GM12872 (cell line): ENCODE data around the gene PJVK.

Experiments
- CTCF ChIP-seq: IDR thresholded peaks from 3 replicates; pipeline ENCODE4 v1.5.1; 2011; ENCODE audit warnings: low read depth, mild to moderate bottlenecking, low read length, moderate library complexity; ENCODE audit not compliant: insufficient read depth

Gene PJVK

DNA sequence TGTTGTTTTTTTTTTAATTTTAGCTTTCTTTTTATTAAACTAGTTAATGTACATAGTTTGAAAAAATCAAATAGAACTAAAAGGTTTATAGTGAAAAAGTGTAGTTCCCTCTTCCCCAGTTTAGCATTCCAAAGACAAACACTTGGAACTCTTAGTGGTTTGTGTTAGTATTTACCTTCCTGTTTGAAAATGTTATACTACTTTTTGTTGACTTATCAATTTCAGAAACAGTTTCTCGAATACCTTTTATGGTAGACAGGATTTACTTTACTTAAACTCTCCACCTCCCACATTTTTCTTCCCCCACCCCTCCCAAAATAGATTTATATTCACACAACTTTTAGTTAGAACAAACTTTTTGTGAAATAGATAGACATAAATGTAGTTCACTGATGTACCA lies 55.8 kb downstream of the PJVK start:
- TF ChIP-seq CTCF, result no peak

GRCh38 chr2:178508646-178509045 lies 57.5 kb downstream of the PJVK start:
- TF ChIP-seq CTCF, result no peak

GRCh38 chr2:178510384-178510783 lies 59.2 kb downstream of the PJVK start:
- no peak for TF ChIP-seq CTCF
